Vagina (tissue), 2 donors: ENCODE data around the gene PPARD. TPM values are rescaled to one million over a fixed set of nuclear protein-coding genes. Genes with fewer than 3 reads are reported as not detected.

ENCODE experiments used
- DNase-seq, 2 donors: peaks; one replicate each; pipeline ENCODE4 v3.0.0-alpha.2; 2017; ENCODE audit errors: extremely low spot score in 2 of 2
- H3K27ac ChIP-seq: fragments of 200-600 bp; sonication (generic); one replicate; pipeline ENCODE4 v1.5.1; 2019
- H3K27me3 ChIP-seq: fragments of 200-600 bp; sonication (generic); one replicate; pipeline ENCODE4 v1.5.1; 2019
- H3K36me3 ChIP-seq, 2 donors: fragments of 200-600 bp; sonication (generic); one replicate each; pipeline ENCODE4 v1.5.1; 2017 to 2019
- H3K4me1 ChIP-seq: fragments of 200-600 bp; sonication (generic); one replicate; pipeline ENCODE4 v1.5.1; 2019
- H3K4me3 ChIP-seq, 2 donors: fragments of 200-600 bp; sonication (generic); 1 replicate in 1 of 2; 2 replicates in 1 of 2; pipeline ENCODE4 v1.5.1; 2016 to 2019
- H3K9me3 ChIP-seq: fragments of 200-600 bp; sonication (generic); one replicate; pipeline ENCODE4 v1.5.1; 2019
- CTCF ChIP-seq, 3 experiments: fragments of 450-650 bp in 2 of 3; fragments of 200-600 bp in 1 of 3; sonication (generic) in 1 of 3; IDR thresholded peaks; one replicate each; pipeline ENCODE4 v1.5.1; 2017 to 2019; ENCODE audit warnings: antibody characterized with exemption in 3 of 3, mild to moderate bottlenecking in 2 of 3, moderate library complexity in 2 of 3
- POLR2A ChIP-seq, 2 donors: fragments of 450-650 bp; IDR thresholded peaks; one replicate each; pipeline ENCODE4 v1.6.1; 2017; ENCODE audit warnings: antibody characterized with exemption in 2 of 2, mild to moderate bottlenecking in 2 of 2, moderate library complexity in 2 of 2
- POLR2AphosphoS5 ChIP-seq, 2 donors: sonication (generic); formaldehyde crosslinking; IDR thresholded peaks; one replicate each; pipeline ENCODE4 v1.9.0; 2017; ENCODE audit warnings: antibody characterized with exemption in 2 of 2, mild to moderate bottlenecking in 2 of 2, low read depth in 1 of 2; ENCODE audit not compliant: insufficient read depth in 1 of 2
- intact Hi-C: fragments of 100-400 bp; cut with DNase I; formaldehyde crosslinking; loops from one replicate; pipeline ENCODE4 v1.15.1; 2023
- total RNA-seq: library from RNA; depleted of rRNA; stranded (reverse); fragments of >200 nt; gene quantifications from one replicate; pipeline ENCODE4 v1.2.3, GENCODE V29; 2016

The PPARD gene
- total RNA-seq, 1 donor from 2014 or later, result 21.9 TPM

- TF ChIP-seq POLR2A (IDR thresholded peaks at IDR 0.05) (no peak), CTCF (IDR thresholded peaks at IDR 0.05) (no peak)
- peaks cover 39% of the 10 kb centered on the region for H3K4me1 ChIP-seq
- peak overlapping the region; percentile 91 for H3K27ac ChIP-seq
- no peak for DNase-seq
- no peaks in the 10 kb centered on the region for H3K27me3 ChIP-seq
- intact Hi-C loops, result no loop called here
- no peaks in the 10 kb centered on the region for H3K9me3 ChIP-seq
- peaks cover 0 to 38% of the 10 kb centered on the region in 2 donors for H3K36me3 ChIP-seq
- H3K4me3 ChIP-seq, result peak overlapping the region; percentile 75 to 76
Observed at GRCh38 chr6:35469751-35470662, 127.6 kb downstream of the PPARD start.

GRCh38 chr6:35470663-35471120 is 128.3 kb downstream of the PPARD start:
- Histone ChIP-seq H3K4me3 (peak overlapping the region in 1 of 2 donors; percentile 75), H3K4me1 (peaks cover 39% of the 10 kb centered on the region), H3K27me3 (no peaks in the 10 kb centered on the region), H3K9me3 (no peaks in the 10 kb centered on the region), H3K36me3 (peaks cover 0 to 45% of the 10 kb centered on the region in 2 donors), H3K27ac (peak overlapping the region; percentile 91)
- intact Hi-C loops, result no loop called here
- TF ChIP-seq POLR2A (IDR thresholded peaks at IDR 0.05), result no peak
- TF ChIP-seq CTCF (IDR thresholded peaks at IDR 0.05), result no peak
- no peak for TF ChIP-seq POLR2AphosphoS5 (IDR thresholded peaks at IDR 0.05; ENCODE audit: insufficient read depth in 1 of 2, low read depth in 1 of 2)
- no peak for DNase-seq

GRCh38 chr6:35471836-35472345 is 129.5 kb downstream of the PPARD start:
- Histone ChIP-seq H3K9me3 (no peaks in the 10 kb centered on the region), H3K4me3 (no peak overlapping the region), H3K27me3 (no peaks in the 10 kb centered on the region), H3K36me3 (peaks cover 0 to 46% of the 10 kb centered on the region in 2 donors), H3K4me1 (peaks cover 39% of the 10 kb centered on the region), H3K27ac (peak overlapping the region; percentile 91)
- no peak for TF ChIP-seq POLR2A (IDR thresholded peaks at IDR 0.05)
- no peak for DNase-seq
- intact Hi-C loops, result no loop called here

- Histone ChIP-seq H3K4me1 (peaks cover 39% of the 10 kb centered on the region), H3K36me3 (peaks cover 0 to 52% of the 10 kb centered on the region in 2 donors), H3K27ac (no peak overlapping the region), H3K27me3 (no peaks in the 10 kb centered on the region), H3K4me3 (no peak overlapping the region), H3K9me3 (no peaks in the 10 kb centered on the region)
- intact Hi-C loops, result no loop called here
- DNase-seq, result no peak
- TF ChIP-seq CTCF (IDR thresholded peaks at IDR 0.05) (no peak), POLR2AphosphoS5 (IDR thresholded peaks at IDR 0.05; ENCODE audit: insufficient read depth in 1 of 2, low read depth in 1 of 2) (no peak), POLR2A (IDR thresholded peaks at IDR 0.05) (no peak)
Observed at GRCh38 chr6:35473075-35473849, 130.9 kb downstream of the PPARD start.

- TF ChIP-seq POLR2AphosphoS5 (IDR thresholded peaks at IDR 0.05; ENCODE audit: insufficient read depth in 1 of 2, low read depth in 1 of 2) (no peak), CTCF (IDR thresholded peaks at IDR 0.05) (no peak), POLR2A (IDR thresholded peaks at IDR 0.05) (no peak)
- Histone ChIP-seq H3K4me1 (peaks cover 39% of the 10 kb centered on the region), H3K27me3 (no peaks in the 10 kb centered on the region), H3K27ac (no peak overlapping the region), H3K9me3 (no peaks in the 10 kb centered on the region), H3K4me3 (no peak overlapping the region), H3K36me3 (peaks cover 0 to 55% of the 10 kb centered on the region in 2 donors)
- intact Hi-C loops, result no loop called here
- no peak for DNase-seq
Observed at GRCh38 chr6:35473850-35474130, 131.4 kb downstream of the PPARD start.
